Muscle of leg (tissue), 11 donors: ENCODE measurements around the gene SLC25A24. TPM values are rescaled to one million over a fixed set of nuclear protein-coding genes. Genes with fewer than 3 reads are reported as not detected.
"Not testable (repeated sequence)": the region's sequence is repeated elsewhere in the genome, so short reads cannot be mapped to it uniquely, and the experiment has no call there.

Experiments used
- DNase-seq: peaks from one replicate; pipeline ENCODE4 v3.0.0; 2013
- H3K27ac ChIP-seq: one replicate; pipeline ENCODE4 v1.5.1; 2013; ENCODE audit warnings: mild to moderate bottlenecking, low read length, control low read depth
- H3K27me3 ChIP-seq: one replicate; pipeline ENCODE4 v1.6.1; 2013; ENCODE audit warnings: low read length; ENCODE audit not compliant: control insufficient read depth, insufficient read depth
- H3K36me3 ChIP-seq: one replicate; pipeline ENCODE4 v1.6.1; 2013; ENCODE audit warnings: low read length; ENCODE audit not compliant: control insufficient read depth, insufficient read depth
- H3K4me1 ChIP-seq: one replicate; pipeline ENCODE4 v1.6.1; 2013; ENCODE audit warnings: low read length; ENCODE audit not compliant: control insufficient read depth, insufficient read depth
- H3K4me3 ChIP-seq: one replicate; pipeline ENCODE4 v1.5.1; 2013; ENCODE audit warnings: low read length, control low read depth
- H3K9me3 ChIP-seq: replicated peaks from 2 replicates; pipeline ENCODE4 v1.6.1; 2013; ENCODE audit warnings: low read depth, low read length; ENCODE audit not compliant: control insufficient read depth
- WGBS: methylation state at CpG from one replicate; pipeline ENCODE4 v1.1.5; 2013; ENCODE audit warnings: missing lambda C conversion rate; ENCODE audit not compliant: insufficient coverage; 5-methylcytosine and 5-hydroxymethylcytosine counted together
- polyA plus RNA-seq, 8 donors: library from polyadenylated mRNA; unstranded; fragments of 120-200 nt; gene quantifications; one replicate each; pipeline versions ENCODE4 v1.2.1 to v1.2.3, GENCODE V29; 2013; ENCODE audit warnings: inconsistent platforms in 1 of 8, low replicate concordance in 1 of 8; ENCODE audit not compliant: insufficient read length in 8 of 8, insufficient read depth in 1 of 8
- total RNA-seq: library from RNA; stranded (reverse); fragments of 120-200 nt; gene quantifications from one replicate; pipeline ENCODE4 v1.2.4, GENCODE V29; 2013

SLC25A24 gene
- total and polyA plus RNA-seq, 9 donors = 33.9 to 45.2 (median 38.9) TPM

DNA sequence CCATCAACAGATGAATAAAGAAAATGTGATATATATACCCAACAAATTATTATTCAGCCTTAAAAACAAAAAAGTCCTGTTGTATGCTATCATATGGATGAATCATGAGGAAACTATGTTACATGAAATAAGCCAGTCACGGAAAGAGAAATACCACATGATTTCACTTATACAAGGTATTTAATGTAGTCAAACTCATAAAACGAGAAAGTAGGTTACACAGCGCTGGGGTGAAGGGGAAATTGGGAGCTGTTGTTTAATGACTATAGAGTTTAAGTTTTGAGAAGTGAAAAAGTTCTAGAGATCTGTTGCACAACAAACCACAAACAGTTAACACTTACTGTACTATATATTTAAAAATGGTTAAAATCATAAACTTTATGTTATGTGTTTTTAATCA lies 58.5 kb downstream of the SLC25A24 start:
- Histone ChIP-seq H3K4me1 (no peaks in the 10 kb centered on the region), H3K9me3 (peaks cover 6% of the 10 kb centered on the region), H3K27ac (no peak overlapping the region), H3K4me3 (no peak overlapping the region), H3K36me3 (peaks cover 30% of the 10 kb centered on the region), H3K27me3 (no peaks in the 10 kb centered on the region)
- WGBS = no CpG with 5 or more reads among the region's 3 CpGs
- no peak for DNase-seq

- no peak overlapping the region for H3K27ac ChIP-seq
- WGBS = no CpG with 5 or more reads among the region's 1 CpG
- H3K4me1 ChIP-seq = no peaks in the 10 kb centered on the region
- H3K9me3 ChIP-seq = peaks cover 6% of the 10 kb centered on the region
- no peaks in the 10 kb centered on the region for H3K27me3 ChIP-seq
- no peak overlapping the region for H3K4me3 ChIP-seq
- DNase-seq = no peak
- peaks cover 23% of the 10 kb centered on the region for H3K36me3 ChIP-seq
These were observed 59.2 kb downstream of the SLC25A24 start for GRCh38 chr1:108140936-108141335.

DNA sequence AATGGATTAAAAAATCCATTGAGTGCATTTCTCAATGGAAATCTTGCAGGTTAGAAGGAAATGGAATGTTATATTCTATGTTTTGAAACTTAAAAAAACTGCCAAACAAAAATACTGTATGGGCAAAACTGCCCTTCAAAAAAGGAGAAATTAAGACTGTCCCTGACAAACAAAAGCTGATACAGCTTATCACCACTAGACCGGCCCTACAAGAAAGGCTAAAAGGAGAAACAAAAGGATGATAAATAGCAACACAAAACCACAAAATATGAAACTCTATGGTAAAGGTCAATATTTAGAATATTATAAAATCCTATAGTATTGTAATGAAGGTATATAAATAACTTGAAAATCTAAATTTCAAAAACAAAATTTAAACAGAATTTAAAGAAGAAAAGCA lies 60.0 kb downstream of the SLC25A24 start:
- no CpG with 5 or more reads among the region's 1 CpG for WGBS
- Histone ChIP-seq H3K36me3 (peaks cover 23% of the 10 kb centered on the region), H3K27ac (no peak overlapping the region), H3K4me1 (no peaks in the 10 kb centered on the region), H3K4me3 (no peak overlapping the region), H3K9me3 (peaks cover 2% of the 10 kb centered on the region), H3K27me3 (no peaks in the 10 kb centered on the region)
- DNase-seq = no peak

GRCh38 chr1:108139555-108139954 lies 60.6 kb downstream of the SLC25A24 start:
- not testable (repeated sequence) for H3K4me3 ChIP-seq, H3K4me1 ChIP-seq, H3K9me3 ChIP-seq, DNase-seq, H3K27me3 ChIP-seq, H3K27ac ChIP-seq
- H3K36me3 ChIP-seq = peaks cover 23% of the 10 kb centered on the region
- WGBS = 100% methylated on average over 3 of the region's 8 CpGs

DNA sequence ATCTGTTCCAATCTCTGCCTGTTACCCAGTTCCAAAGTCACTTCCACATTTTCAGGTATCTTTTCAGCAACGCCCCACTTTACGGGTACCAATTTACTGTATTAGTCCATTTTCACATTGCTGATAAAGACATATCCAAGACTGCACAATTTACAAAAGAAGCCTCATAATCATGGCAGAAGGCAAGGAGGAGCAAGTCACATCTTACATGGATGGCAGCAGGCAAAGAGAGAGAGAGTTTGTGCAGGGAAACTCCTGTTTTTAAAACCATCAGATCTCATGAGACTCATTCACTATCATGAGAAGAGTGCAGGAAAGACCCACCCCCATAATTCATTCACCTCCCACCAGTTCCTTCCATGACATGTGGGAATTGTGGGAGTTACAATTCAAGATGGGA lies 67.0 kb downstream of the SLC25A24 start:
- H3K27ac ChIP-seq, H3K4me1 ChIP-seq, H3K27me3 ChIP-seq, H3K4me3 ChIP-seq, H3K9me3 ChIP-seq, DNase-seq: not testable (repeated sequence)
- peaks cover 19% of the 10 kb centered on the region for H3K36me3 ChIP-seq
- WGBS = 93% methylated on average over 2 of the region's 2 CpGs

GRCh38 chr1:108132367-108132766 lies 67.8 kb downstream of the SLC25A24 start:
- DNase-seq, H3K9me3 ChIP-seq, H3K4me1 ChIP-seq, H3K4me3 ChIP-seq, H3K27ac ChIP-seq, H3K27me3 ChIP-seq: not testable (repeated sequence)
- WGBS = 94% methylated on average over 2 of the region's 2 CpGs
- peaks cover 13% of the 10 kb centered on the region for H3K36me3 ChIP-seq

GRCh38 chr1:108131281-108131680 lies 68.9 kb downstream of the SLC25A24 start:
- H3K27ac ChIP-seq, H3K27me3 ChIP-seq, DNase-seq, H3K4me3 ChIP-seq, H3K36me3 ChIP-seq, H3K9me3 ChIP-seq, H3K4me1 ChIP-seq: not testable (repeated sequence)
- no CpG with 5 or more reads among the region's 1 CpG for WGBS

DNA sequence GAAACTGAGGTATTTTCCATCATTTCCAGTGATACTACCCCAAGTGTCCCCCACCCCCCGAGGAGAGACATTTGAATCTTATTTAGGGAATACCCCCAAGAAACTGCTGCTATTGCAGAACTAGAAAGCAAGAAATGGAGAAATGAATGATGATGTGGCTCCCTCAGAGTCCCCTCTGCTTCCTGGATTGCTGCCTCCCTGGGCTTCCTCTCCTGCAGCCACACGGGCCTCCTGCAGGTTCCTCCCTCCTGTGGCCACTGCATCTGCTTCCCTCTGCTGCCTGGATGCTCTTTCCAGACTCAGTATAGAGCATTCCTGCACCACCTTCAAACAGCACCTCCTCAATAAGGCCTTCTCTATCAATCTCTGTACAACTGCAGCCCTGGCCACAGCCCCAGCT lies 69.3 kb downstream of the SLC25A24 start:
- no peaks in the 10 kb centered on the region for H3K4me1 ChIP-seq
- H3K27me3 ChIP-seq = no peaks in the 10 kb centered on the region
- no peak for DNase-seq
- H3K27ac ChIP-seq = no peak overlapping the region
- no peaks in the 10 kb centered on the region for H3K9me3 ChIP-seq
- 27% methylated on average over 1 of the region's 2 CpGs for WGBS
- H3K4me3 ChIP-seq = no peak overlapping the region
- peaks cover 10% of the 10 kb centered on the region for H3K36me3 ChIP-seq

DNA sequence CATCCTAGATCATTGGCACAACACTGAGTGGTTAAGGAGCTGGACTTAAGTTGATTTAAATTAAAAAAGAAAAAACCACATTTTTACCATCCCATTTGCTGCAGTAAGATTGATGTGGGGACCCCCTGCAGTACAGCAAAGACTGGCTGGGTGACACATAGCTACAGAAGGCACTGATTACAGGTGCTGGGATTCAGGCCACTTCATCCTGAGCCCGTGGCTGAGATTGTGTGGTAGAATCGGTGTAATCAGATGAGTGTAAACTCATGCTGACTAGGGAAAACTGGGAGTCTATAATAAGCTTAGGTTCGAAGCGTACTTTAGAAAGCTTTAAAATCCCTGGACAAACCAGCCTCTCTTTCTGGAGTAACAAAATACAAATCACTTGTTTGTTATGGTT lies 70.1 kb downstream of the SLC25A24 start:
- WGBS = 73% methylated on average over 2 of the region's 4 CpGs
- Histone ChIP-seq H3K4me1 (no peaks in the 10 kb centered on the region), H3K36me3 (peaks cover 10% of the 10 kb centered on the region), H3K4me3 (no peak overlapping the region), H3K9me3 (no peaks in the 10 kb centered on the region), H3K27ac (no peak overlapping the region), H3K27me3 (no peaks in the 10 kb centered on the region)
- DNase-seq = no peak

DNA sequence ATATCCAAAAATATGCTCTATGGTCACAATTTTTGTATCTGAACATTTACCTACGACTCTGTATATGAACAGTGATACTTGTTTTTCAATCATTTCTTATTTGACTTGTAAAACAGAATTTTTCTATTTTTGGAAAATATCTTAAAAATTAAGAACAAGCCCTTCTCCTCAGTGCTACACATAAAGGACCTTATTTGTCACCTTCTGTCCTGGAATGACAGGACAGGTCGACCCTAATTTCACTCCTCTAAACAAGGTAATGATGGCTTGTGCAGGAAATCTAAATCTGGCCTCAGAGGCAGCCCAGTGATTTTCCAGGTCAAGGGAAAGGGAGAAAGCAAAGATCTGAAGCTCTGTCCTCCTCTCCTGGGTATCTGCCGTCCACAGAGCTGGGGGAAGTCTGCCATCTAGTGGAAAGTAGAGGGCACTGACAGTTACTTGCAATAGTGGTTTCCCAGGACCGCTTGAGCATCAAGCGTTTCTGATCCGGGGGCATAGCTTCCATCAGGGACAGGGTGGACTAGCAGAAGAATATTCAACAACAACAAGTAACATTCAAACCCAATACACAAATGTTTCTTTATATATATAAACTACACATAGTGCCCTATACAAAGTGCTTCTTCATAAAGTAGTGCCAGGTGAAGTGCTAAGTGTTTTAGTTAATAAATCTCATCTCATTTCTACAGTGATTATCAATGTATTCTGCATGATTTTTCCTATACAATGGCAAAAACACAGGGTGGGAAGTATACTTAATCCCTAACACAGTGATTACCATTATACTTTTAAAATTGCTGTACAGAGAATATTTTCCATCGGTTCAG lies 74.6 kb downstream of the SLC25A24 start:
- H3K4me3 ChIP-seq = no peak overlapping the region
- 10% methylated on average over 2 of the region's 7 CpGs for WGBS
- H3K27ac ChIP-seq = no peak overlapping the region
- DNase-seq = peak; percentile 89
- H3K36me3 ChIP-seq = no peaks in the 10 kb centered on the region
- H3K9me3 ChIP-seq = no peaks in the 10 kb centered on the region
- peaks cover 4% of the 10 kb centered on the region for H3K27me3 ChIP-seq
- peaks cover 12% of the 10 kb centered on the region for H3K4me1 ChIP-seq
